GM06990 (cell line): ENCODE results near the gene DOCK11.
A peak's percentile ranks its signal among the peaks of the same experiment; 100 is the strongest.

Experiments
- DNase-seq: peaks from one replicate; pipeline ENCODE4 v3.0.0-alpha.2; 2011; ENCODE audit not compliant: insufficient read length; ENCODE audit errors: extremely low read depth
- H3K27me3 ChIP-seq: replicated peaks from 2 replicates; pipeline ENCODE4 v1.6.0; 2011; ENCODE audit warnings: low read length; ENCODE audit not compliant: control insufficient read depth, insufficient read depth
- H3K36me3 ChIP-seq: 2 replicates; pipeline ENCODE4 v1.5.1; 2011; ENCODE audit warnings: low read length; ENCODE audit not compliant: control insufficient read depth, insufficient read depth
- H3K4me3 ChIP-seq: replicated peaks from 2 replicates; pipeline ENCODE4 v1.5.1; 2011; ENCODE audit warnings: low read depth, mild to moderate bottlenecking, control low read depth, low read length
- CTCF ChIP-seq: IDR thresholded peaks from 2 replicates; pipeline ENCODE4 v1.5.1; 2011; ENCODE audit warnings: low read length, control low read depth, mild to moderate bottlenecking, inconsistent platforms; ENCODE audit not compliant: insufficient read depth, poor library complexity, severe bottlenecking

Gene DOCK11

GRCh38 chrX:118526149-118526548 lies 30.5 kb downstream of the DOCK11 start:
- no peak overlapping the region for H3K4me3 ChIP-seq
- H3K27me3 ChIP-seq: no peaks in the 10 kb centered on the region
- TF ChIP-seq CTCF: no peak
- no peak for DNase-seq
- no peaks in the 10 kb centered on the region for H3K36me3 ChIP-seq

- Histone ChIP-seq H3K27me3 (no peaks in the 10 kb centered on the region), H3K36me3 (no peaks in the 10 kb centered on the region), H3K4me3 (peak overlapping the region; percentile 61)
- DNase-seq: peak; percentile 61
- no peak for TF ChIP-seq CTCF
Observed at GRCh38 chrX:118528071-118528737, 32.6 kb downstream of the DOCK11 start.

- TF ChIP-seq CTCF: no peak
- Histone ChIP-seq H3K36me3 (no peaks in the 10 kb centered on the region), H3K27me3 (no peaks in the 10 kb centered on the region), H3K4me3 (no peak overlapping the region)
- DNase-seq: no peak
Observed at GRCh38 chrX:118530219-118530911, 34.8 kb downstream of the DOCK11 start.

GRCh38 chrX:118534716-118535493 lies 39.3 kb downstream of the DOCK11 start:
- no peak overlapping the region for H3K4me3 ChIP-seq
- TF ChIP-seq CTCF: no peak
- no peaks in the 10 kb centered on the region for H3K27me3 ChIP-seq
- H3K36me3 ChIP-seq: no peaks in the 10 kb centered on the region
- DNase-seq: no peak

- no peak for TF ChIP-seq CTCF
- Histone ChIP-seq H3K36me3 (no peaks in the 10 kb centered on the region), H3K27me3 (no peaks in the 10 kb centered on the region), H3K4me3 (0 out of 2 replicates have a peak overlapping the region, but pooled peaks have one; percentile 15)
- peak; percentile 52 for DNase-seq
Observed at GRCh38 chrX:118536204-118536603, 40.6 kb downstream of the DOCK11 start.
